SK-N-MC (cell line): Measurements from ENCODE around the gene INTS15.

Source experiments
- EZH2 ChIP-seq: fragments of 200-600 bp; sonication (generic); IDR thresholded peaks from one replicate; pipeline ENCODE4 v1.6.1; 2017; ENCODE audit warnings: antibody characterized with exemption
- FOXP2 ChIP-seq: optimal IDR thresholded peaks from 2 replicates; pipeline ENCODE3; 2011; ENCODE audit warnings: mild to moderate bottlenecking, moderate library complexity; ENCODE audit not compliant: insufficient read depth; ENCODE audit errors: extremely low read length, control extremely low read depth
- POLR2AphosphoS5 ChIP-seq: IDR thresholded peaks from 2 replicates; pipeline ENCODE4 v1.6.1; 2012; ENCODE audit warnings: mild to moderate bottlenecking, low read depth, low read length, borderline replicate concordance

DNA sequence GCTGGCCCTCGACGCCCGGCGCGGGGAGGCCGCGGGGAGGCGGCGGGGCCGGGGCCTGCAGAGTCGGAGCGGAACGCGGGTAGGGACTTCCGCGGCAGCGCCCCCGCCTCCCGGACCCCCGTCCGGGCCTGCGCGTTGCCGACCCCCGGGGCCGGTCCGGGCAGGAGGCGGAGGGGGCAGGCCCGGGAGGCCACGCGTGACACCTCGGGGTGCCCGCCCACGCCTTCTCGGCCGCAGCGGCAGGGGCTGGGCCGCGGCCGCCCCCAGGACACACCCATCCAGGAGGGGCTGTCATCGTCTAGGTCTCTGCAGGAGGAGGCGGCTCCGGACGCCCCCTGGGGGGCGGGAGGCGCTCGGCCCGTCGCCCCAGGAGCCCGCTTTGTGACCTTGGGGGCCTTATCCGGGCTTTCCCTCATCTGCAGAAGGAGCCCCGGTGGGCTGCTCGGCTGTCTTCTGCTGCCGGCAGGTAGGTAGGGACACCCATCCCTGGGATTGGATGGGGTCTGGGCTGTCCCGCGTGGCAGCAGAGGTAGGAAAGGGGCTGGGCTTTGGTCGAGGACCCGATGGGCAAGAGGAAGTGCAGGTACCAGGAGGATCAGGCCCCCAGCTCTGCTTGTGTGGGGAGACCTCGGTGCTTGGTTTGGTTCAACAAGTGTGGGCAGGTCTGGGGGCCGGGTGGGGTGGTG lies 47.9 kb downstream of the INTS15 start:
- TF ChIP-seq FOXP2 (no peak), POLR2AphosphoS5 (no peak), EZH2 (no peak)
